Hematopoietic multipotent progenitor cell treated with erythropoietin and hydrocortisone succinate and interleukin-3 and kit ligand, for 8 days (in vitro differentiated cells): ENCODE results near the gene KHK.
A peak's percentile ranks its signal among the peaks of the same experiment; 100 is the strongest.

Experiments
- DNase-seq: peaks from one replicate; pipeline ENCODE4 v3.0.0-alpha.2; 2015

Gene KHK

DNA sequence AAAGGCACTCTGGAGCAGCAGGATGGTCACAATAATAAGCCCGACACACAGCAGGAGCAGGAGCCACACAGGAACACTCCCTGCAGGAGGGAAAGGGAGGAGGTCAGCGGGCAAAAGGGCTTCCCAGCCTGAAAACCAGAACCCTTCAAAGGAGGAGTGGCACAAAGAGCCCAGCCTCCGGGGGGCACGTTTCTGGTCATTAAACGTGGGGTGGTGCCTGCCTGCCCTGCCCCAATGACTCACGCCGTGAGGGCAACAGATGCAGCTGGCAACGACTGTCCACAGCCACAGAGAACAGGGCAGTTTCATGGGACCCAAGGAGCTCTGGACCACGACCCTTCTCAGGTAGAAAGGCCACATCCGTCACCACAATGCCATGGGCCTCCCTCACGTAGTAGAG, 44.9 kb downstream of the KHK start:
- DNase-seq, result no peak

GRCh38 chr2:27133195-27133875, 46.8 kb downstream of the KHK start:
- peak; percentile 48 for DNase-seq

- peak; percentile 95 for DNase-seq
Measured at GRCh38 chr2:27133905-27134780, 47.6 kb downstream of the KHK start, which contains the start of gene PREB. PREB (minus strand) TSS chr2:27134636; CDS start chr2:27134421, 215 bp downstream.

GRCh38 chr2:27134781-27135477, 48.4 kb downstream of the KHK start:
- DNase-seq, result no peak

GRCh38 chr2:27135478-27135955, 48.9 kb downstream of the KHK start:
- DNase-seq, result no peak

DNA sequence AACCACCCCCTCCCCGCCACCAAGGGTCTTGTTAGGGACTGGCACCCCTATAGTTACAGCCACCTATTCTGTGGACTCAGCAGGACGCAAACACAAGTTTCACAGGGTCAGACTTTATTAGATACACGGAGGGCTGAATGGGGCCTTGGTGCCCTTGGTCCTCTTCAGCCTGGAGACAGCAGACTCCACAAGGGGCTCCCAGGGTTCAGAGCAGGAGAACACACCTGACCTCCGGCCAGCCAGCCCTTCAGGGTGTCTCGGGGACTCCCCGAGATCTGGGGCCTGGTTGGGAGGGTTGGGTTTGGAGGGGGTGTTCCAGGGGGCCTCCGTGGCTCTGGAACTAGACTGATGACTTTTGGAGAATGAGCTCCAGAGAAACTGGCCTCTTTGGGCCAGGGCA, 50.2 kb downstream of the KHK start:
- DNase-seq, result no peak

DNA sequence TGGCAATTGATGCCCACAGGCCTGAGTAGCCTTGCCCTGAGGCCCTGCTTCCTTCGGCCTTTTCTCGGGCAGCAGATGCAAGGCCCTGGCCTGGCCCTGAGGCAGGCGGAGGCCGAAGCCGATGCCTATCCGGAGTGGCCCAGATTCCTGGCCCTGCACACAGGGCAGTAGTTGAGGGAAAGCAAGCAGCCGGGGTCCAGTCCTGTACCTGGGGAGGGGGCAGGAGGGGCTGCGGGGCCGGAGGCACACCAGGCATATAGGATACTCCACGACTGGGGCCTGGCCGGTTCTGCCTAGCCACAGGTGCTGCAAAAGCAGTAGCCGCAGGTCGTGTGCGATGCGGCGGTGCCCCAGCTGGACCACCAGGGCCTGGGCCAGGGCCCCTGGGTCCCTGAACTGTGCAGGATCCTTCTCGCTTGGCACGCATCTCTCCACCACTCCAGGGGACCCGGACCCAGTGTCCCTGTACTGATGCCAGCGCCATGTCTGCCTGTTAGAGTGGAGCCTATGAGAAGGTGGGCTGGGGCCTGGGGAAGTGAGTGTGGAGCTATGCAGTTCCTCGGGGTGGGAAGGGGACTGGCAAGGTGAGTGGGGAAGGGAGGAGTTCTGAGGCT, 50.9 kb downstream of the KHK start:
- no peak for DNase-seq

DNA sequence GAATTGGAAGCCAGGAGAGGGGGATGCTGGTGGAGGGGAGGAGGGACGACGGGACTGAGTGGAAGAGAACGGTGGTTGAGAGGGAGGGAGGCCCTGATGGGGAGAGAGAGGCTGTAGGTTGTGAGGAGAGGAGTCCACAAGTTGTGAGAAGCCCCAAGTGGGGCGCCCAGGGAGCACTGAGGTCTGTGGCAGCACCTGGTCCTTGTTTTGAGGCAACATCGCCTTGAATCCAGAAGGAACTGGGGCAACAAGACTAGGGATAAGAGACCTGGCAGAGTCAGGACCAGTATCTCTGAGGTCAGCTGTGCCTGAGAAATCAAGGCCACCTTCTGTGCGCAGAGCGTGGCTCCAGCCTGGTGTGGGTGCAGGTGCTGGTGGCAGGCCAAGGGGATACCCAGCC, 51.5 kb downstream of the KHK start:
- DNase-seq, result no peak

- no peak for DNase-seq
Measured at GRCh38 chr2:27139310-27139709, 52.7 kb downstream of the KHK start, which contains the start of gene PRR30. PRR30 (minus strand) TSS chr2:27139410; CDS start chr2:27138329, 1,081 bp downstream.

DNA sequence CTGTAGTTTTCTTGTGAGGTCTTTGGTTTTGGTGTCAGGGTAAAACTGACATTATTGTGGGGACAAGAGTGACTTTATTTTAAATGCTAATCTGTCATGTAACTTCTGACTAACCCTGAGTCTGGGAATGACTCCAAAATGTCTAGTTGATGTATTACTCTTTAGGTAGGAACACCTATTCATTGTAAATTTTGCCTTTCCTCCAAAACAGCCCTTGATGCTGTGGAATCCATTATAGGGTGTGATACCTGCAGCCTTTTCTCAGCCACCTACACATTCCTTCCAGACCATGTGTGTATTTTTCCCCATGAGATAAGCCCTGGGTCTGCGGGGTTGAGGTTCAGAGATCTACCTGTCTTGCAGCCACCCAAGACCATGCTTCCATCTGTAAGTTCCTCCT, 56.7 kb downstream of the KHK start:
- DNase-seq, result no peak

DNA sequence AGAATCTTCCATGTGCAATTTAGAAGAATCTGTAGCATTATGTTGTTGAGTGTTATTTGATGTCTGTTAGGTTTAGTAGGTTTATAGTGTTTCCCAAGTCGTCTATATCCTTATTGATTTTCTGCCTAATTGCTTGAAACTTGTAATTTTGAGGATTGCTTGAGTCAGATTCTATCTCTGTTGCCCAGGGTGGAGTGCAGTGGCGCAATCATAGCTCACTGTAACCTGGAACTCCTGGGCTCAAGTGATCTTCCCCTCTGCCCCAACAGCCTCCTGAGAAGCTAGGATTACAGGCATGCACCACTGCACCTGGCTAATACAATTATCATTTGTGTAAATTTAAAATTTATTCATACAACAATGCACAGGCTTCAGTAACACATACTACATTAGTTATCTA, 59.1 kb downstream of the KHK start:
- DNase-seq, result no peak

GRCh38 chr2:27147935-27148334, 61.4 kb downstream of the KHK start:
- no peak for DNase-seq

DNA sequence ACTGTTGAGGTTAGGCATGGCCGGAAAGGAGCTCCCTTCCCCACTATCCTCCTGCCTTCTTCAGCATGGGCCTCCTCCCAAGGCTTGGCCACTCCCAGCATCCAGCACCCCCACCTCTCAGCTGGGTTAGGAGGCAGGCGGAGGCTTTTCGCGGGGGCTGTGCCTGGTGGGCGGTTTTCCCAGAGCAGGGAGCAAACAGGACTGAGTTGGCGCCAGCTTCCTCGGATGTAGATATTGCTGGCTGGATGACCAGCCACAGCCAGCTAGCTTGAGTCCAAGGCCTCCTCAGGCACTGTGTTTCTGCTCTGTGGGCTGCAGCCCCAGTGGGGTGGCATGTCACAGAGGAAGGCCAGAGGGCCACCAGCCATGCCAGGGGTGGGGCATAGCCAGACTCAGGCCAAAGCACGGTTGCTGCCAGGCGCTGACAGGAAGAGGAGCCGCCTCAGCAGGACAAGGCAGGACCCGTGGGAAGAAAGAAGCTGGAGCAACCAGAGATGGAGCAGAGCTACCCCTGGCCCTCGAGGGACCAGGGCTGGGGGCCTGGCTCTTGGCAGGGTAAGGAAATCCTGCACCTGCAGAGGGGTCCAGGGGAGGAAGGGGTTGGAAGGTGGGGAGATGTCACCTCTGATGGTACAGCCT, 62.3 kb downstream of the KHK start, which contains the start of gene TCF23:
Gene TCF23, plus strand, starts transcription at position 204 of the 639 bp plus-strand sequence. Its CDS starts 130 bp downstream, at position 334.
- DNase-seq, result no peak

- DNase-seq, result no peak
Measured at GRCh38 chr2:27149570-27150405, 63.2 kb downstream of the KHK start.
